H1 (cell line): ENCODE measurements around the gene MIDN. TPM values are rescaled to one million over a fixed set of nuclear protein-coding genes. Genes with fewer than 3 reads are reported as not detected.

Source experiments
- BACH1 ChIP-seq: IDR thresholded peaks from 2 replicates; pipeline ENCODE4 v1.6.1; 2012; ENCODE audit warnings: low read length, improper control_type of control experiment
- BCL11A ChIP-seq, 2 experiments: IDR thresholded peaks; one replicate each; pipeline ENCODE4 v1.6.1; 2011; ENCODE audit warnings: low read depth in 2 of 2, low read length in 2 of 2, mild to moderate bottlenecking in 2 of 2
- CHD2 ChIP-seq: IDR thresholded peaks from 2 replicates; pipeline ENCODE4 v1.6.1; 2012; ENCODE audit warnings: low read length, improper control_type of control experiment
- CHD7 ChIP-seq: fragments of 300-600 bp; sonication (generic); IDR thresholded peaks from 2 replicates; pipeline ENCODE4 v1.7.1; 2012; ENCODE audit warnings: low read length, moderate library complexity, mild to moderate bottlenecking, inconsistent platforms; ENCODE audit not compliant: insufficient replicate concordance
- KDM4A ChIP-seq: IDR thresholded peaks from one replicate; pipeline ENCODE4 v1.7.1; 2012; ENCODE audit warnings: low read depth, mild to moderate bottlenecking, moderate library complexity, low read length, inconsistent platforms; ENCODE audit not compliant: severe bottlenecking
- NANOG ChIP-seq: IDR thresholded peaks from 2 replicates; pipeline ENCODE4 v1.6.1; 2011; ENCODE audit warnings: low read length, low read depth, mild to moderate bottlenecking, inconsistent platforms; ENCODE audit not compliant: insufficient read depth, poor library complexity, severe bottlenecking
- TCF12 ChIP-seq: IDR thresholded peaks from 2 replicates; pipeline ENCODE4 v1.6.1; 2011; ENCODE audit warnings: low read depth, mild to moderate bottlenecking, low read length
- YY1 ChIP-seq: IDR thresholded peaks from 2 replicates; pipeline ENCODE4 v1.6.1; 2011; ENCODE audit warnings: low read depth, mild to moderate bottlenecking, low read length
- polyA plus RNA-seq, 7 experiments: library from polyadenylated mRNA; depleted of rRNA in 3 of 7; stranded (reverse) in 5 of 7; unstranded in 2 of 7; fragments of >200 nt in 5 of 7; fragments of 200-250 nt in 2 of 7; gene quantifications; 1 replicate in 5 of 7; 2 replicates in 1 of 7; 4 replicates in 1 of 7; pipeline versions ENCODE4 v1.2.1 to v1.2.3, GENCODE V29; 2011 to 2013; ENCODE audit warnings: missing spikeins in 2 of 7, mixed read lengths in 2 of 7
- total RNA-seq: library from RNA; stranded (reverse); fragmentation: NEBNext Ultra II Directional; extraction: Animal tissue kit (Norgen Biotek cat#: 25700); gene quantifications from 2 replicates; pipeline ENCODE4 v1.2.1, GENCODE V29; 2021

Gene MIDN
- total and polyA plus RNA-seq, 2 of the 8 experiments (the other 6 are each of a cell fraction or from before 2014, with no cell fraction given), result 39.8 to 159 TPM

DNA sequence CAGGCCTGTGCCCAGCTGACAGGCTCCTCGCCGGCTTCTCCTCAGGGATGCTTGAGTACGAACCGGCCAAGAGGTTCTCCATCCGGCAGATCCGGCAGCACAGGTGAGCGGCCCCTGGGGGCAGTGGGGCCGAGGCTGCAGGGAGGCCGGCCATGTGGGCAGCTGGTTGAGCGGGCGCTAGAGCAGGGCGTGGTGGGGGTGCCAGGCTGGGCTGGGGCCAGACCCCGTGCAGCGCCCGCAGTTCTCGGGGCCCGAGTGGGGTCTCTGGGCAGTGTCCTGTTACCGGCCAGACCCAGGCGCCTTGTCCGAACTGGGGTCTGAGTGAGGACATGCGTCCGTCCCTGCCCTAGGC lies 26.5 kb upstream of the MIDN start (continued):
- no peak for TF ChIP-seq CHD7
- no peak for TF ChIP-seq NANOG
- TF ChIP-seq KDM4A, result no peak
- no peak for TF ChIP-seq BCL11A (IDR thresholded peaks at IDR 0.05; ENCODE audit: low read depth in 2 of 2, low read length in 2 of 2)
- no peak for TF ChIP-seq TCF12
- no peak for TF ChIP-seq YY1
- TF ChIP-seq CHD2, result no peak
- TF ChIP-seq BACH1, result no peak
